ENCODE measurements around the gene GALT. TPM values are rescaled to one million over a fixed set of nuclear protein-coding genes. Genes with fewer than 3 reads are reported as not detected.

The GALT gene
- total RNA-seq, 1 experiment from 2014 or later: 7.6 TPM

DNA sequence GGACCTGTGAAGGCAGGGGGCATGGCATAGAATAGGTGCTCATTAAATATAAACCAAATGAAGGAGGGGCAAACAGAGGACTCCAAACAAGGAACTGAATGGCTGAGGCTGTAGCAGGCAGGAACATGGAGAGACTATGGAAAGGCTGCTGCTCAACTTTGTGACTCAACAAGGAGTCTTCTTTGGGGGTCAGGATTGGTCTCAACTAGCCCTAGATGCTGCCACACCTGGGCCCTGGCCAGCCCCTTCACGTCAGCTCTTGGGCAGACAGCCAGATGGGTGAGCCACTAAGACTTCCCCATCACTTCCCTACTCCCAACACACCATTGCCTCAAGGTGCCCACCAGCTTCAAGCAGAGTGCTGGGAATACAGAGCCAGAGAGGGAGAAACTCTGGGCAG lies 45.6 kb upstream of the GALT start:
- H2AFZ ChIP-seq (ENCODE audit: low read length): no peak overlapping the region
- H3K9me3 ChIP-seq (ENCODE audit: low read length): no peaks in the 10 kb centered on the region
- no peaks in the 10 kb centered on the region for H3K4me1 ChIP-seq (ENCODE audit: insufficient read depth, low read length)
- no peak overlapping the region for H3K4me2 ChIP-seq (ENCODE audit: low read length)
- no peaks in the 10 kb centered on the region for H3K9me2 ChIP-seq (replicated peaks; ENCODE audit: low read length)
- BruUV-seq (replicated peaks): no TSS peak
- H3K9ac ChIP-seq (ENCODE audit: low read length): no peak overlapping the region
- no peaks in the 10 kb centered on the region for H3F3A ChIP-seq (ENCODE audit: low read length, unreplicated experiment)
- DNase-seq (peak; percentile 25), ATAC-seq (no peak)
- POLR2A ChIA-PET (ENCODE audit: unreplicated experiment): no interaction called here
- no peaks in the 10 kb centered on the region for H3K27me3 ChIP-seq (ENCODE audit: low read length)
- no peak overlapping the region for H3K4me3 ChIP-seq (ENCODE audit: low read length)
- intact Hi-C loops (cut with micrococcal nuclease): no loop called here
- H3K79me2 ChIP-seq (ENCODE audit: low read length): no peaks in the 10 kb centered on the region
- no peak for TF ChIP-seq EZH2 (IDR thresholded peaks at IDR 0.05; ENCODE audit: low read length, unreplicated experiment)
- TF ChIP-seq, protein P1, sequence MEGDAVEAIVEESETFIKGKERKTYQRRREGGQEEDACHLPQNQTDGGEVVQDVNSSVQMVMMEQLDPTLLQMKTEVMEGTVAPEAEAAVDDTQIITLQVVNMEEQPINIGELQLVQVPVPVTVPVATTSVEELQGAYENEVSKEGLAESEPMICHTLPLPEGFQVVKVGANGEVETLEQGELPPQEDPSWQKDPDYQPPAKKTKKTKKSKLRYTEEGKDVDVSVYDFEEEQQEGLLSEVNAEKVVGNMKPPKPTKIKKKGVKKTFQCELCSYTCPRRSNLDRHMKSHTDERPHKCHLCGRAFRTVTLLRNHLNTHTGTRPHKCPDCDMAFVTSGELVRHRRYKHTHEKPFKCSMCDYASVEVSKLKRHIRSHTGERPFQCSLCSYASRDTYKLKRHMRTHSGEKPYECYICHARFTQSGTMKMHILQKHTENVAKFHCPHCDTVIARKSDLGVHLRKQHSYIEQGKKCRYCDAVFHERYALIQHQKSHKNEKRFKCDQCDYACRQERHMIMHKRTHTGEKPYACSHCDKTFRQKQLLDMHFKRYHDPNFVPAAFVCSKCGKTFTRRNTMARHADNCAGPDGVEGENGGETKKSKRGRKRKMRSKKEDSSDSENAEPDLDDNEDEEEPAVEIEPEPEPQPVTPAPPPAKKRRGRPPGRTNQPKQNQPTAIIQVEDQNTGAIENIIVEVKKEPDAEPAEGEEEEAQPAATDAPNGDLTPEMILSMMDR (conservative IDR thresholded peaks at IDR 0.05; ENCODE audit: low read depth, low read length): no peak
- no peak for TF ChIP-seq EZH2phosphoT487 (IDR thresholded peaks at IDR 0.05; ENCODE audit: borderline replicate concordance, low read length)
- no peaks in the 10 kb centered on the region for H3K36me3 ChIP-seq (ENCODE audit: low read depth, low read length)
- CTCF ChIA-PET: interaction anchor here (0.7 kb wide), 1 partner anchor 110 kb away, joined by 3 read pairs; no protein-coding TSS in a partner anchor
- no peak overlapping the region for H3K27ac ChIP-seq (ENCODE audit: low read length)
- H4K20me1 ChIP-seq (ENCODE audit: low read length): no peaks in the 10 kb centered on the region

DNA sequence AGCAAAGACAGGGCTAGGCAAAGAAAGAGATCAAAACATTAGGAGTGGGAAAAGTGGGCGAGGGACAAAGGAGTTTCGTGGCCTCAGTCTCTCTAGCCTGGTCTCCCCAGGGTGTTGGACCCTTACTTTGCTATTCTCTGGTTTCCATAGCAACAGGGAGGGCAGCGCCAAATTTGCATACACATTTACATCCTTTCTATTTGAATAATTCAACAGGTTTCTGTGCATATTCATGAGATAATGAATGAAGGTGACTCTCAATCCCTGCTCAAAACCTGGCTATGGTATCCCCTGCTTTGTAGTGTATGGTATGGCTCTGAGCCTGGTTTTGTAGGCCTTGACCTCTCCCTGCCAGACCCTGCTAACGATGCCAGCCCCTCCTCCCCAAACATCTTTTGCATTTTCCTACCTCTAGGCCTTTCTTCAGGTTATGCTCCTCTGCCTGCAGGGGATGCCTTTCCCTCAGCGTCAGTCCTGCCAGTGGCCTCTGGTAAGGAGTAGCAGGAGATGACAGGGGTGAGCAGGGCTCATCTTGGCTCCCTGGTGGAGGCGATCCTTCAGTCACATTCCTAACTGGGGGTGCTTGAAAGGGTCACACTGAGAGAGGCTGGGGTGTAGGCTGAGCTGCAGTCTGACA lies 44.4 kb upstream of the GALT start:
- CTCF ChIA-PET: interaction anchor here (0.6 kb wide), 1 partner anchor 11 kb away, joined by 3 read pairs; no protein-coding TSS in a partner anchor
- no peak for ATAC-seq
- H3K79me2 ChIP-seq (ENCODE audit: low read length): no peaks in the 10 kb centered on the region

More for the DNA sequence above, 44.4 kb upstream of the GALT start:
- Histone ChIP-seq H3K4me3 (ENCODE audit: low read length) (no peak overlapping the region), H3K27ac (ENCODE audit: low read length) (no peak overlapping the region), H4K20me1 (ENCODE audit: low read length) (no peaks in the 10 kb centered on the region), H3K4me1 (ENCODE audit: insufficient read depth, low read length) (no peaks in the 10 kb centered on the region), H3K27me3 (ENCODE audit: low read length) (no peaks in the 10 kb centered on the region), H3K9me2 (replicated peaks; ENCODE audit: low read length) (no peaks in the 10 kb centered on the region), H3K9me3 (ENCODE audit: low read length) (no peaks in the 10 kb centered on the region), H3K9ac (ENCODE audit: low read length) (no peak overlapping the region), H2AFZ (ENCODE audit: low read length) (no peak overlapping the region), H3F3A (ENCODE audit: low read length, unreplicated experiment) (no peaks in the 10 kb centered on the region), H3K36me3 (ENCODE audit: low read depth, low read length) (no peaks in the 10 kb centered on the region), H3K4me2 (ENCODE audit: low read length) (no peak overlapping the region)
- DNase-seq: no peak
- POLR2A ChIA-PET (ENCODE audit: unreplicated experiment): no interaction called here
- intact Hi-C loops (cut with micrococcal nuclease): no loop called here
- TF ChIP-seq, protein P1 (conservative IDR thresholded peaks at IDR 0.05; ENCODE audit: low read depth, low read length): no peak
- TF ChIP-seq EZH2 (IDR thresholded peaks at IDR 0.05; ENCODE audit: low read length, unreplicated experiment) (no peak), EZH2phosphoT487 (IDR thresholded peaks at IDR 0.05; ENCODE audit: borderline replicate concordance, low read length) (no peak)
- no TSS peak for BruUV-seq (replicated peaks)

All from PC-3 (cell line).